Keratinocyte (primary cell): ENCODE data around the gene DKC1.

Experiments
- EZH2 ChIP-seq: IDR thresholded peaks from one replicate; pipeline ENCODE4 v1.6.1; 2012; ENCODE audit warnings: inconsistent platforms, mild to moderate bottlenecking, low read length, moderate library complexity
- TF ChIP-seq, protein P1 (sequence below), 3 experiments: IDR thresholded peaks in 1 of 3; conservative IDR thresholded peaks in 1 of 3; optimal IDR thresholded peaks in 1 of 3; 2 replicates in 2 of 3; 3 replicates in 1 of 3; pipeline versions ENCODE3 to v1.5.1; 2011; ENCODE audit warnings: low read length in 3 of 3, mild to moderate bottlenecking in 3 of 3, moderate library complexity in 2 of 3, control low read depth in 1 of 3, inconsistent platforms in 1 of 3; ENCODE audit not compliant: insufficient read depth in 2 of 3; ENCODE audit errors: extremely low read depth in 1 of 3

DNA sequence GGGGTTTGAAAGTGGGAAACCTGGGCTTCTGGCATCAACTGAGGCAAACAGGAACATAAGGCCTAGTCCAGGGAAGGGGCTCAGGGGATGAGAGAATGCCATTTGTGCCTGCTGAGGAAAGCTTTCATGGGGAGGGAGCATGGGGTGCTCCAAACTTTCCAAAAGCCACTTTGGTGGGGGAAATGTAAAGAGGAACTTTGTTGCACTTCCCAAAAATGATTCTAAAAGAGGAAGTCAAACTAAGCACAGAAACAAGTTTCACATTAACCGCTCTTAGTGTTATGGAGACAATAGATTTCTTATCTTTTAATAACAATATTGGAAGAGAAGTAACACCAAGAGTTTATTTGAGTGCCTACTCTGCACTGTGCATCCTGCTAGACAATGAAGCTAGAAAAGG is 44.0 kb upstream of the DKC1 start:
- TF ChIP-seq, protein P1, sequence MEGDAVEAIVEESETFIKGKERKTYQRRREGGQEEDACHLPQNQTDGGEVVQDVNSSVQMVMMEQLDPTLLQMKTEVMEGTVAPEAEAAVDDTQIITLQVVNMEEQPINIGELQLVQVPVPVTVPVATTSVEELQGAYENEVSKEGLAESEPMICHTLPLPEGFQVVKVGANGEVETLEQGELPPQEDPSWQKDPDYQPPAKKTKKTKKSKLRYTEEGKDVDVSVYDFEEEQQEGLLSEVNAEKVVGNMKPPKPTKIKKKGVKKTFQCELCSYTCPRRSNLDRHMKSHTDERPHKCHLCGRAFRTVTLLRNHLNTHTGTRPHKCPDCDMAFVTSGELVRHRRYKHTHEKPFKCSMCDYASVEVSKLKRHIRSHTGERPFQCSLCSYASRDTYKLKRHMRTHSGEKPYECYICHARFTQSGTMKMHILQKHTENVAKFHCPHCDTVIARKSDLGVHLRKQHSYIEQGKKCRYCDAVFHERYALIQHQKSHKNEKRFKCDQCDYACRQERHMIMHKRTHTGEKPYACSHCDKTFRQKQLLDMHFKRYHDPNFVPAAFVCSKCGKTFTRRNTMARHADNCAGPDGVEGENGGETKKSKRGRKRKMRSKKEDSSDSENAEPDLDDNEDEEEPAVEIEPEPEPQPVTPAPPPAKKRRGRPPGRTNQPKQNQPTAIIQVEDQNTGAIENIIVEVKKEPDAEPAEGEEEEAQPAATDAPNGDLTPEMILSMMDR (optimal IDR thresholded peaks at IDR 0.05 in 1 of 3, IDR thresholded peaks at IDR 0.05 in 1 of 3, conservative IDR thresholded peaks at IDR 0.05 in 1 of 3; ENCODE audit: extremely low read depth in 1 of 3, insufficient read depth in 2 of 3, low read length in 3 of 3), result no peak
- TF ChIP-seq EZH2, result no peak
